ENCODE results near the gene ITSN1. TPM values are rescaled to one million over a fixed set of nuclear protein-coding genes. Genes with fewer than 3 reads are reported as not detected.

ITSN1 gene
- total and polyA plus RNA-seq, 2 of the 13 experiments (the other 11 are each of a cell fraction or from before 2014, with no cell fraction given), result 26.1 to 33.8 TPM

DNA sequence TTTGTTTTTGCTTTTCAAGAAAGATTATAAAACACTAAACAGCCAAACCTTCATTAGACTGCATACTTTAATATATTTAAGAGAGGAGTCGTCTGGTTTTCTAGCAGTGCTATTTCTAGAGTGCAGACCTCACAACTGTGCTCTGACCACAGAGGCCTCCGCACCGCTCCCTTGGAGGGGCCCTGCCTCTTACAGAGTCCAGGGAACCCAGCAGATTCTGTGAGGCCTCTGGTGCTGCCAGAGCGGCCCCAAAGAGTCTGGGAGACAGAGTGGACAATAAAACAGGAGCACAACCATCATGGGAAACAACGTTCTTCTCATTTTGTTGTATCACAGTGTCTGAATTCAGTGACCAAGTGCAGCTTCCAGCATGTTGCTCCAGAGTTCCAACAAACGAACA lies 267.5 kb downstream of the ITSN1 start:
- intact Hi-C loops (cut with micrococcal nuclease; ENCODE audit: unreplicated experiment), result no loop called here
- Histone ChIP-seq H3K4me3 (replicated peaks in 1 of 3; ENCODE audit: insufficient read depth in 1 of 3, low read depth in 2 of 3, low read length in 3 of 3) (no peak overlapping the region), H3K27ac (ENCODE audit: extremely low read length, insufficient read depth, low read length) (no peak overlapping the region), H3K79me2 (ENCODE audit: insufficient read depth, low read length) (peaks cover 14% of the 10 kb centered on the region), H3K9ac (ENCODE audit: insufficient read depth, low read depth, low read length) (no peak overlapping the region), H3K4me2 (ENCODE audit: low read depth, low read length) (no peak overlapping the region), H3K9me3 (ENCODE audit: low read length) (no peaks in the 10 kb centered on the region), H2AFZ (ENCODE audit: low read length) (no peak overlapping the region), H3K36me3 (replicated peaks in 1 of 2; ENCODE audit: control insufficient read depth in 1 of 2, insufficient read depth in 2 of 2, low read length in 2 of 2) (peaks cover 18 to 72% of the 10 kb centered on the region in 2 experiments), H3K4me1 (ENCODE audit: insufficient read depth, low read length) (peaks cover 21% of the 10 kb centered on the region), H4K20me1 (ENCODE audit: insufficient read depth, low read length) (no peaks in the 10 kb centered on the region), H3K27me3 (ENCODE audit: control insufficient read depth in 1 of 2, insufficient read depth in 2 of 2, low read length in 2 of 2) (no peaks in the 10 kb centered on the region)
- TF ChIP-seq SETDB1 (CRISPR knock-in tag; IDR thresholded peaks at IDR 0.05; ENCODE audit: borderline replicate concordance), result no peak
- ATAC-seq (no peak), FAIRE-seq (no peak), DNase-seq (ENCODE audit: low spot score) (no peak)
- no TSS peak for BruUV-seq (replicated peaks)
- 97% methylated on average over 6 of the region's 6 CpGs for WGBS (ENCODE audit: low lambda C conversion rate)
- POLR2A ChIA-PET, result no interaction called here
- CTCF ChIA-PET (ENCODE audit: low intra/inter-chr PET ratio, low total read pairs), result no interaction called here
- in situ Hi-C loops (cut with HindIII; ENCODE audit: extremely low pct_ligation_motif_present, low pct_unique_long_range_greater_than_20kb), result no loop called here

DNA sequence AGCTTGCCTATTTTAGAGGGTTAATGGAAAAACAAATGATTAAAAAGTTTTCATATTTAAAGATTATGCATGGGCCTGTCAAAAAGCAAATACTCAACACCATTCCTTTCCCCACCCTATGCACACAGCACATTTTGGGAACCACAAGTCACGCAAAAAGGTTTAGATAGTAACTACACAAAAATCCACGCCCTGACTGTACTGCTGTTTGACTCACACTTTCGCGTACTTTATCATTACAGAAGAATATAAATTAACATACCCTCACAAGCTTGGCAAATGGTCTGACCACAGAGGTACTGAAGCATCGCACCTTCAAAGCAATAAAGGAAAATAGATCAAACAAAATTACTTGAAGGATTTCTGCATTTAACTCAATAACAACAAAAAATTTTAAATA lies 271.9 kb downstream of the ITSN1 start:
- Histone ChIP-seq H3K27me3 (ENCODE audit: control insufficient read depth in 1 of 2, insufficient read depth in 2 of 2, low read length in 2 of 2) (no peaks in the 10 kb centered on the region; a peak in 1 of 5 replicates), H4K20me1 (ENCODE audit: insufficient read depth, low read length) (no peaks in the 10 kb centered on the region), H2AFZ (ENCODE audit: low read length) (no peak overlapping the region), H3K4me2 (ENCODE audit: low read depth, low read length) (peak overlapping the region; percentile 81), H3K9ac (ENCODE audit: insufficient read depth, low read depth, low read length) (peak overlapping the region; percentile 92; the same call in 1 of the 2 replicates), H3K9me3 (ENCODE audit: low read length) (no peaks in the 10 kb centered on the region), H3K36me3 (replicated peaks in 1 of 2; ENCODE audit: control insufficient read depth in 1 of 2, insufficient read depth in 2 of 2, low read length in 2 of 2) (peaks cover 6 to 34% of the 10 kb centered on the region in 2 experiments), H3K4me3 (replicated peaks in 1 of 3; ENCODE audit: insufficient read depth in 1 of 3, low read depth in 2 of 3, low read length in 3 of 3) (peak overlapping the region in 2 of 3 experiments; percentile 90 to 95; a peak in 3 of 6 replicates), H3K79me2 (ENCODE audit: insufficient read depth, low read length) (peaks cover 23% of the 10 kb centered on the region), H3K27ac (ENCODE audit: extremely low read length, insufficient read depth, low read length) (no peak overlapping the region), H3K4me1 (ENCODE audit: insufficient read depth, low read length) (peaks cover 41% of the 10 kb centered on the region)
- TF ChIP-seq, protein P1, sequence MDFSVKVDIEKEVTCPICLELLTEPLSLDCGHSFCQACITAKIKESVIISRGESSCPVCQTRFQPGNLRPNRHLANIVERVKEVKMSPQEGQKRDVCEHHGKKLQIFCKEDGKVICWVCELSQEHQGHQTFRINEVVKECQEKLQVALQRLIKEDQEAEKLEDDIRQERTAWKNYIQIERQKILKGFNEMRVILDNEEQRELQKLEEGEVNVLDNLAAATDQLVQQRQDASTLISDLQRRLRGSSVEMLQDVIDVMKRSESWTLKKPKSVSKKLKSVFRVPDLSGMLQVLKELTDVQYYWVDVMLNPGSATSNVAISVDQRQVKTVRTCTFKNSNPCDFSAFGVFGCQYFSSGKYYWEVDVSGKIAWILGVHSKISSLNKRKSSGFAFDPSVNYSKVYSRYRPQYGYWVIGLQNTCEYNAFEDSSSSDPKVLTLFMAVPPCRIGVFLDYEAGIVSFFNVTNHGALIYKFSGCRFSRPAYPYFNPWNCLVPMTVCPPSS (IDR thresholded peaks at IDR 0.05), result no peak
- TF ChIP-seq MED13 (CRISPR knock-in tag; IDR thresholded peaks at IDR 0.05), result no peak
- TF ChIP-seq ZNF143 (CRISPR knock-in tag; IDR thresholded peaks at IDR 0.05), result no peak
- TF ChIP-seq, protein P2, sequence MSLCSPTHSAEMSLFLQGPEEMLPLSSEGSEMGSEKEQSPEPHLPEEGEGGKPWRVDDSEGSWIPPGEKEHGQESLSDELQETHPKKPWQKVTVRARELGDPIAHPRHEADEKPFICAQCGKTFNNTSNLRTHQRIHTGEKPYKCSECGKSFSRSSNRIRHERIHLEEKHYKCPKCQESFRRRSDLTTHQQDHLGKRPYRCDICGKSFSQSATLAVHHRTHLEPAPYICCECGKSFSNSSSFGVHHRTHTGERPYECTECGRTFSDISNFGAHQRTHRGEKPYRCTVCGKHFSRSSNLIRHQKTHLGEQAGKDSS (CRISPR knock-in tag; IDR thresholded peaks at IDR 0.05; ENCODE audit: borderline replicate concordance, low read depth), result no peak
- no peak for TF ChIP-seq KLF12 (CRISPR knock-in tag; IDR thresholded peaks at IDR 0.05; ENCODE audit: borderline replicate concordance)
- no peak for TF ChIP-seq ZNF567 (CRISPR knock-in tag; IDR thresholded peaks at IDR 0.05; ENCODE audit: borderline replicate concordance)
- TF ChIP-seq ZBTB7B (CRISPR knock-in tag; IDR thresholded peaks at IDR 0.05), result no peak
- TF ChIP-seq ZSCAN31 (CRISPR knock-in tag; IDR thresholded peaks at IDR 0.05; ENCODE audit: low read depth), result no peak
- FAIRE-seq, result no peak
- WGBS (ENCODE audit: low lambda C conversion rate), result 92% methylated on average over 5 of the region's 5 CpGs
- no peak for ATAC-seq
- ChIA-PET POLR2A (no interaction called here), CTCF (ENCODE audit: low intra/inter-chr PET ratio, low total read pairs) (no interaction called here)
- intact Hi-C loops (cut with micrococcal nuclease; ENCODE audit: unreplicated experiment) (no loop called here), in situ Hi-C loops (cut with HindIII; ENCODE audit: extremely low pct_ligation_motif_present, low pct_unique_long_range_greater_than_20kb) (no loop called here)
- no peak for DNase-seq (ENCODE audit: low spot score)
- BruUV-seq (replicated peaks), result no TSS peak
